Measurements from ENCODE around the gene MEGF10. TPM values are rescaled to one million over a fixed set of nuclear protein-coding genes. Genes with fewer than 3 reads are reported as not detected.
A peak's percentile ranks its signal among the peaks of the same experiment; 100 is the strongest.

MEGF10 gene
- total and polyA plus RNA-seq, 2 of the 8 experiments (the other 6 are each of a cell fraction or from before 2014, with no cell fraction given): 38.2 to 53.1 TPM

GRCh38 chr5:127492854-127493738, 202.5 kb downstream of the MEGF10 start (continued):
- peak in 2 of 3 experiments; percentile 44 to 72; a peak in 3 of 4 replicates for TF ChIP-seq CTCF (IDR thresholded peaks at IDR 0.05; ENCODE audit: control extremely low read depth in 1 of 3, insufficient read depth in 1 of 3, low read depth in 1 of 3, low read length in 3 of 3)
- no peak for TF ChIP-seq RFX5 (IDR thresholded peaks at IDR 0.05; ENCODE audit: borderline replicate concordance, low read depth, low read length)

Data from H1 (cell line).